ENCODE measurements around the gene ADGRG6.
"Not testable (repeated sequence)": the region's sequence is repeated elsewhere in the genome, so short reads cannot be mapped to it uniquely, and the experiment has no call there.

The ADGRG6 gene

GRCh38 chr6:142323377-142323776, 21.6 kb downstream of the ADGRG6 start:
- no peak for DNase-seq

- no peak for DNase-seq
These were observed 22.3 kb downstream of the ADGRG6 start for GRCh38 chr6:142324111-142324510.

DNA sequence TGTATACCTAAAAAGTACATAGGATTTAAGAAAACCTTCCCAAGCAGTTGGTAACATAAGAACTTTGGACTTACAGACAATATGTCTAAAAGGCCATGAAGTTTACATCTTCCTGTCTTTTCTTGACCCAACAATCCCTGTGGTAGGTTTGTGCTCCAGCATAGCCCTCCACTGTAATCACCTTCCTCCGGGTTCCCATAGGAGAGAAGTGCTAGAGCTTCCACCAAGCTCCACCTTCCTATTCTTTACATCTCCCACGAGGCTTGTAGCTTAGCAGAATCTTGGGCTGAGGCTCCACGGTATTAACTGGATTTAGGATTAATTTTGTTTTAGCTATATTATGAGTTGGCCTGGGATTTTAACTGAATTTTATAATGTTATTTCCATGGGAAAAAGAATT, 23.3 kb downstream of the ADGRG6 start:
- DNase-seq = no peak

- DNase-seq = no peak
These were observed 24.7 kb downstream of the ADGRG6 start for GRCh38 chr6:142326540-142326939.

DNA sequence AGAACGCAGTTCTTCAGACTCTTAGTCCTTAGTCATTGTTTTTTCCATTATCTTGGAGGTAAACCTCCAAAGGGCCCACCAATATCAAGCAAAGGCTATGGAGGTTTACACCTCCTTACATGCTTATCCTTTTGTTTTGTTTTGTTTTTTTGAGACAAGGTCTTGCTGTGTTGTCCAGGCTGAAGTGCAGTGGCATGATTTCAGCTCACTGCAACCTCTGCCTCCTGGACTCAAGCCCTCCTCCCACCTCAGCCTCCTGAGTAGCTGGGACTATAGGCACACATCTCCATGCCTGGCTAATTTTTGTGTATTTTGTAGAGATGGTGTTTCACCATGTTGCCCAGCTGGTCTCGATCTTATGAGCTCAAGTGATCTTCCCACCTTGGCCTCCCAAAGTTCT, 26.3 kb downstream of the ADGRG6 start:
- no peak for DNase-seq

- DNase-seq = no peak
These were observed 27.8 kb downstream of the ADGRG6 start for GRCh38 chr6:142329486-142330113.

DNA sequence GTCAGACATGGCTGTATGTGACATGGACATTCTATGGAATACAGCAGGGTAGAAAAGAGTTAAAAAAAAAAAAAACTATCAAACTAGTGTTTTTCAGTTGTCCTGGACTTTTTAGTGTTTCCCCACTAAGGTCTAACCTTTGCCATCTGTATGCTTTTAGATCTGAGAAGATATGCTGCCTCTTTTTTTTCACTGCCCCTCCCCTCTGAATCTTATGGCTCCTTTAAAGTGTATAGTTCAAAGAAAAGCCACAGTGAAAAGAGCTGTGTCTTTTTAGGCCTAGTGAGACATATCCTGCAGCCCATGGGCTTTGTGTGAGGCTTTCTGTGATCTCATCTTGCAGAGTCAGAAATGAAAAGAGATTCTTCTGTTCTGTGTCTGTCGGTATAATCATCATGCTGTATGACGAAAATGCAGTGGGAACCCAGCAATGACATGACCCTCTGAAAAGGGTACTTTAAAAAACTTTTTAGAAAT, 29.3 kb downstream of the ADGRG6 start:
- DNase-seq = no peak

- no peak for DNase-seq
These were observed 29.8 kb downstream of the ADGRG6 start for GRCh38 chr6:142331601-142332000.

DNA sequence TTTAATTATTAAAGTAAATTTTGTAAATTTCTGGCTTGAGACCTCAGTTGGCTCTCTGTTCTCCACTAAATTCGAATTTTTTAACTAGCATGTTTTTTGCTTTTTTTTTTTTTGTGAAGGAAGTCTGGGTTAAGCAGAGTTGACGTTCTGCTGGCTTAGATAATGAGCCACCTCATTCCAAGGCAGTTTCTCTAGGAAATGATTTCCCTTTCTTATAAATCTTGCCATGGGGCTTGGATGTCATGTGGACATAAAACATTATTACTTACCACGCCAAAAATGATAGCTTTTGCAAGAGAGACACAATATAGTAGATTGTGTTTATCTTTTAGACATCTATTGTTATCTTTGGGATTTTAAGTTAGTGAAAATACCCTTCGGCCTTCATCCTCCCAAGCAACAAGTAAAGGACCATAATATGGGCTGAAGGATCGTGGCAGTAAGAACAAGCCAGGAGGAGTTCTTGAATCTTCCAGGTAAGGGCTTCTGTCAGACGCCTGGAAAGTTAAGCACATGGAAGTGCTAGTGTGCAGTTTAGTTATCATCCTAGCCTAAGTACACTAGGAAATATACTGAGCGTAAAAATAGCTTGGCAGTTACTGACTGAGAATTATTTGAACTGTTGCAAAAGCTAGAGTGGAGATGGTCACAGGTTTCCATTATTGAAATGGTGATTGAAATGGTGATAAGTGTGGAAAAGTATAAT, 30.7 kb downstream of the ADGRG6 start:
- no peak for DNase-seq

DNA sequence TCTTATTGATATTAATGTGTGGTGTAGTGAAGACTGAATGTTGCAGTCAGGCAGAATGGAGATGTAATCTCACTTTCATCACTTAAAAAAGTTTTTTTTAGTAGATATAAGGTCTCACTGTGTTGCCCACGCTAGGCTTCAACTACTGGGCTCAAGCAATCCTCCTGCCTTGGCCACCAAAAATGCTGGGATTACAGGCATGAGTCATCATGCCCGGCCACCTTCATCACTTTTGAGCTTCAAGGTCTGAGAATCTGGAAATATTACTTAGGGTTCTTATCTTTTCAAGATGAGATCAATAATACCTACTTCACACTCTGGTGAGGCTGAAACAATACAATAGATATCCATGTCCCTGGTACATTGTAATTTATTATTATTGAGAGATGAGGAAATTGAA, 31.6 kb downstream of the ADGRG6 start:
- no peak for DNase-seq

DNA sequence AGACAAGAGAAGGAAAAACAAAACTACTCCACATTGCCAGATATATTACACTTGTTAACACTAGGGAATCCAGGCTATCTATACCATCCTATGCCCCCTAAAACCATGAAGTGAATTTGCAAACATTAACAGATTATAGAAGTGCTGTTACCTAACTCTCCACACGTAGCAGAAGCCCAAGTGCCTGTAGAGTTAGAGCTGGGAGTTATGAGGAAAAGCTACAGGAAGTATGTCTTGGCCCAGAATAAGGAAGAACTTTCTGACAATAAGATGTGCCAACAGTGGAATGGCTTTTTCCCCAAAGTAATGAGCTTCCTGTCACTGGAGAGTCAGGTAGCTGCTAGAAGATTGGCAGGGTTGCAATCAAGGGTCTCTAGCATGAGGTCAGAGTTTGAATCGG, 32.5 kb downstream of the ADGRG6 start:
- DNase-seq = no peak

- no peak for DNase-seq
These were observed 33.6 kb downstream of the ADGRG6 start for GRCh38 chr6:142335415-142335814.

DNA sequence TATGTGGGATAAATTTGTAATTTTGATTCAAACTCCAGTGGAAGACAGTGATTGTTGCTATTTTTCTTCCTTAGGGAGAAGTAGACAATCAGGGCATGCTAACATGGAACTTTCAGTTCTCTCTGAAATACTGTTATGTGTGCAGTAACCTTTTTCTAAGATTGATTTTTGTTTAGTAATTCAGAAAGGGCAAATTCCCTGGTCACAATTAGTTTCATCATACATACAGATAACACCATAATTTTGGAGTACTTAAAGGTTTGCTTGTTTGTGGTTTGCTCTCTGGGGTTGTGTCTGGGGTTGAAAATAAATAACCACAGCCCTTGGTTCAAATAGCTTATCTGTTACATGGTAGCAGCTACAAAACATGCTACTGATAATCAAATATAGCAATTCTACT, 34.4 kb downstream of the ADGRG6 start:
- DNase-seq = no peak

DNA sequence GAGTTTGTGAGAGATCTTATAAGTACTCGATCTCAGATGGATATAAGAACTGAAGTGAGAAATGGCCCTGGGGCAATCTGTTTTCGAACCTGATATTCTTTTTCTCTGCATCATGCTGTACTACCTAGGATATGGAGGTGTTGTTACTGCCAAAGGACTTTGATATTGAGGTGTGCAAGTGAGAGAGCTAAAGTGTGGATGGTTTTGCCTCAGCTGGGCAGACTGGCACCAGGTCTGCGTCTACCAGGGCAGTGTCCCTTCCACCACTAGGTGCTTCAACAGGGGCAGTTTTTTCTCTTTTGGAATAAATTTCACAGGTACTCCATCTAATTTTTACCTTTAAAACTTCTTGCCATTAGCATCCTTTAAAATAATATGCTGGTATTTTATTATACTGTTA, 35.0 kb downstream of the ADGRG6 start:
- no peak for DNase-seq

GRCh38 chr6:142339113-142339512, 37.3 kb downstream of the ADGRG6 start:
- no peak for DNase-seq

DNA sequence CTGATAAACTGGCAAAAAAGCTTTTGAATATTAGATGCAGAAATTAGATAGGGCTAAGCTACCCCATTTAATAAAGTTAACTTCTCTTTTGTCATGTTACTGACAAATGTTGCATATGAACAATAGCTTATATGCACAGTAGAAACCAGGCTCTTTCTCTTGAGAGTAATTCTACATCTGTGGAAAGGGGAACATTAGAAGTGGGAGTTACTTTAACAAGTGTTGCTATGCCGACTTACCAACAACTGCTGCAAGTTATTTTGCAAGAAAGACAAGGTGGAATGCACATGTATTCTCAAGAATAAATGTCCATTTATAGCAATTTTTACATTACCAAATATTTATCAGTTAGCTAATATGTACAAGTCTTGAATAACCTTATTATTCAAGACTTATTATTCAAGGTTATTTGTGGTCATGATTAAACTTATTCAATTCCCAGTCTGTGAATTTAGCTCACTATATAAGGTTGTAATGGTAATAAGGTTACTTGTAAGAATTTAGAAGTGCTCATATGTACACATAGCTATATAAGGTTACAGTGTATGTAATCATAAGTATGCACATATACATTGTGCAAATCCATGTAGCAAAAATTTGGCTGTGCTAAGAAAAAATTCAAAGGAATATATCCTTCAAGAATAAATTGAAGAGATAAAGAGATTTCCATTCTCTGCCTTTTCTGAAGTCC, 38.3 kb downstream of the ADGRG6 start:
- no peak for DNase-seq

DNA sequence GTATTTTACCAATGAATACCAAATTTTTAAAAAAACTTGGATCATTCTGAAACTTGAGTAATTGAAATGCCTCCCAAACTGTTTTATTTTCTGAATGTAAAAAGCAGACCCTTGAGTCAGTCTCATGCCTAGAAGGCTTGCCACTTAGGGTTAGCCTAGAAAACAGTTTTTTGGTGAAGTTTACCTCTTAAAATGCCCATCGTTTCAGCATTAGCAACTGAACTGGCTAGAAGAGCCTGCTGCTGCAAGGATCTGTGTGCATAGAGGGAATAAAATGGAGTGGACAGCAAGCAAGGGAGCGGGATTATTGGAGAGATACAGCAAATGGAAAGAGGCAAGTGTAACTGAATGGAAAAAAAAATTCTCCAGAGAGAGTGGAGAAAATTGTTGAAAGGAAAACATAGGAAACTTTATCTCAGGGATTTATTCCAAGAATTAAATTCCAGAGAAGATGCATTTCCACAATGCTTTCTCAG, 40.1 kb downstream of the ADGRG6 start:
- no peak for DNase-seq

- DNase-seq = no peak
These were observed 41.2 kb downstream of the ADGRG6 start for GRCh38 chr6:142342986-142343385.

DNA sequence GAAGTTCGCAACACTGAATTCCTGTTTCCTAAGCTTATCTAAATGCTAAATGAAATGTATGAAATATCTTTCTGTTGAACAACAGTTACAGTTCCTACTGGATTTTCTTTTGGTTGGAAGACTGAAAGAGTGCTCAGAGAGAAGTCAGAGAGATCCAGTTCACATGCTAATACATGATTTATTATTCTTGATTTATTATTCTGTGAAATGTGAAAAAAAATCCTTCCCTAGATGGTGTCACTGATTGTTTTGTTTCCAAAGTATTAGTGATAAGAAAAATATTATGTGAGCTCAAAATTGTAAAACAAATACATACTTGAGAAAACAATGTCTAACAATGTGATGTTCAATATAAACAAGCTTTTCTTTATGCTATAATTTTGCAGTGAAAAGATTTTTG, 42.1 kb downstream of the ADGRG6 start:
- no peak for DNase-seq

- no peak for DNase-seq
These were observed 43.5 kb downstream of the ADGRG6 start for GRCh38 chr6:142345261-142345660.

- DNase-seq = not testable (repeated sequence)
These were observed 44.4 kb downstream of the ADGRG6 start for GRCh38 chr6:142346166-142346565.

GRCh38 chr6:142349215-142349823, 47.5 kb downstream of the ADGRG6 start:
- DNase-seq = no peak

DNA sequence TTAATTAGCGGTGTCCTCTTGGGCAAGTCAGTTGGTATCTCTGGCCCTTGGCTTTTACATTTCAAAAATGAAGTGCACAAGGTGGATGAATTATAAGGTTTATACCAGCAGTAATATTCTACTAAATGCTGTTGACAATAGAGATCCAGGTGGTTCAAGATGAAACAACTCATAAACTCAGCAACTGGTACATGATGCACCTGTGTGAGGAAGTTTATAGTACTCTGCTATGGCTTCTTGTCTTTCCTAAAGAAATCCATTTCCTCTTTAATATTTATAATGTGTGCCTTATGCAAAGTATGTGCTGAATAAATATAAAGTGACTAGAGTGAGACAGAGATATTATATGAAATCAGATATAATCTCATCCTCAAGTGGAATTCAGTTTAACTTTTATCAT, 48.5 kb downstream of the ADGRG6 start:
- DNase-seq = no peak

- DNase-seq = no peak
These were observed 51.9 kb downstream of the ADGRG6 start for GRCh38 chr6:142353690-142354089.

Measured in NCI-H2107 (cell line).